ENCODE data around the gene COG4. TPM values are rescaled to one million over a fixed set of nuclear protein-coding genes. Genes with fewer than 3 reads are reported as not detected.

Gene COG4
- total RNA-seq, 2 experiments from 2014 or later, result 59.8 to 70.8 TPM

DNA sequence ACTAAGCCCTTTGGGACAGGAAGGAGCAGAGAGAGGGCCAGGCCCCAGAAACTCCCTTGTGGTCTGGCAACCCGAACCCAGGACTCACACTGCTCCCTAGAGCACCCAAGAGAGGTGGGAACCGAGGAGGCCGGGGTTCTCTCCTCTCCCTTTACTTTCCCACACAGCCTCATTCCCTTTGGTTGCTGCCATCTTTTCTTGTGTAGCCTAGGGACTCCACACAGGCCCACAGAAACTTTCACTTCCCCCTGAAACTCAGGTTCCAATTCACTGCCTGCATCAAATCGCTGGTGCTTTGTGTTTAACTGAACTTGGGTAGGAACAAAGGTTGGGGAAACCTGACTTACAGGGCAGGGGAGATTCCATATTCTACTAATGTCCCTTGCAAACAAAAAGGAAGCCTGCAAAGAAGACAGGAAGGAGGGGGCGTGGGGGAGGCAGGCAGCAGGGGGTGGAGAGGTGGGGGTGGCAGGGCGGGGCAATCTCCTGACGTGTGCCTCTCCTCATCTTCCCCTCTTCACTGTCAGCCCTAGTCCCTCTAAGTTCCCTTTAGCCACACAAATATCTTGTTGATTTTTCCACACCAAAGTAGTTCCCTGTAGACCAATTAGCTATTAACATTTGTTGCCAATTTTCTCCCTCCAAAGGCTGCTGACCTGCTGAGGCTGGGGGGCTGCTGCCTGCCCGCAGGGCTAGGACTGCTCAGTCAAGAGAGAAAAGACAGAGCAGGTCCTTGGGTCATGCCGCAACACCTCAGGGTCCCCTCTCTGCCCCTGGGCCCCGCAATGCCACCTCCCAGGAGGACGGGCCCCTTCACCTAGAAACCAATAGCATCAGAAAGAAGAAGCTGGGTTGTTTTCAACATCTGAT, 92.5 kb downstream of the COG4 start:
- ChIA-PET POLR2A (no interaction called here), CTCF (interaction anchor here (0.7 to 1.8 kb wide), 2 partner anchors 20 to 39 kb away, joined by 3 to 4 read pairs; no protein-coding TSS in a partner anchor)
- Mint-ChIP-seq H3K27me3 (no peaks in the 10 kb centered on the region), H3K9me3 (no peaks in the 10 kb centered on the region), H3K36me3 (ENCODE audit: low read depth) (peaks cover 9% of the 10 kb centered on the region), H3K4me1 (peaks cover 48% of the 10 kb centered on the region), H3K4me3 (peak overlapping the region; percentile 17), H3K27ac (peak overlapping the region; percentile 89)
- DNase-seq, result peak; percentile 47

Other genes with a start within 250 kb of the COG4 start
- gene AARS1, start 234.0 kb downstream of the COG4 start, total RNA-seq, result 10 to 100 TPM; 97.4 to 99.8 TPM
- 10 to 100 TPM; 29.0 to 29.9 TPM for gene DDX19B, start 224.4 kb downstream of the COG4 start, total RNA-seq
- 10 to 100 TPM; 36.6 to 36.9 TPM for gene DDX19A, start 176.7 kb downstream of the COG4 start, total RNA-seq
- 10 to 100 TPM; 24.5 to 25.6 TPM for gene ST3GAL2, start 84.5 kb downstream of the COG4 start, total RNA-seq
- gene FCSK, start 69.0 kb downstream of the COG4 start, total RNA-seq, result 10 to 100 TPM; 16.8 to 18.8 TPM
- gene SF3B3, start 262 bp upstream of the COG4 start, total RNA-seq, result 100 to 1,000 TPM; 369 to 376 TPM
- not detected for gene IL34, start 123.0 kb upstream of the COG4 start, total RNA-seq
- 1 to 10 TPM; 7.1 to 9.2 TPM for gene MTSS2, start 162.5 kb upstream of the COG4 start, total RNA-seq

All from activated CD4-positive, alpha-beta T cell treated with anti-CD3 and anti-CD28 coated beads, Interleukin-2, amount 10 ng/mL, durations not matched to agents 7 days and 5 days (primary cell).